ENCODE data around the gene COBLL1. TPM values are rescaled to one million over a fixed set of nuclear protein-coding genes. Genes with fewer than 3 reads are reported as not detected.
A peak's percentile ranks its signal among the peaks of the same experiment; 100 is the strongest.

The COBLL1 gene
- total RNA-seq, 1 donor from 2014 or later: 1.0 TPM

DNA sequence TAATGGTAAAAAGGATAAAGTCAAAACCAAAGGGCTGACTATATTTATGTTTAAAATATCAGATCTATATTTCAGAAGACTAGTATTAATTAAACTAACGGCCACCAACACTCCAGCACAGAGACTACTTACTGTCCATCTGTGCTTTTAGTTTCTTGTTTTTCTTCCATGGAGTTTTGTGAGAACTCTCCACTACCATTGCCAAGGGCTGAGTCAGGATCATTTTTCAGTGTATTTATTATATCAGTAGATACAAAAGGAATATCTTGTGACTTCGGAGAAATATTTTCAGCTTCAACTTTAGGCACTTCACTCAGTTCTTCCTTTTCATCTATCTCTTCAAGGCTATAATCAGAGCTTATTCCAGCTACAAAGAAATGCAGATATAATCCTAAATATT is 141.2 kb downstream of the COBLL1 start:
- H3K4me1 ChIP-seq: no peaks in the 10 kb centered on the region
- Mint-ChIP-seq H3K36me3 (no peaks in the 10 kb centered on the region), H3K27ac (no peak overlapping the region), H3K4me1 (no peaks in the 10 kb centered on the region), H3K27me3 (ENCODE audit: insufficient read depth, low read depth) (no peaks in the 10 kb centered on the region), H3K4me3 (no peak overlapping the region), H3K9me3 (no peaks in the 10 kb centered on the region)
- TF ChIP-seq EZH2 (IDR thresholded peaks at IDR 0.05) (no peak), EZH2phosphoT487 (IDR thresholded peaks at IDR 0.05) (no peak)
- TF ChIP-seq, protein P1, sequence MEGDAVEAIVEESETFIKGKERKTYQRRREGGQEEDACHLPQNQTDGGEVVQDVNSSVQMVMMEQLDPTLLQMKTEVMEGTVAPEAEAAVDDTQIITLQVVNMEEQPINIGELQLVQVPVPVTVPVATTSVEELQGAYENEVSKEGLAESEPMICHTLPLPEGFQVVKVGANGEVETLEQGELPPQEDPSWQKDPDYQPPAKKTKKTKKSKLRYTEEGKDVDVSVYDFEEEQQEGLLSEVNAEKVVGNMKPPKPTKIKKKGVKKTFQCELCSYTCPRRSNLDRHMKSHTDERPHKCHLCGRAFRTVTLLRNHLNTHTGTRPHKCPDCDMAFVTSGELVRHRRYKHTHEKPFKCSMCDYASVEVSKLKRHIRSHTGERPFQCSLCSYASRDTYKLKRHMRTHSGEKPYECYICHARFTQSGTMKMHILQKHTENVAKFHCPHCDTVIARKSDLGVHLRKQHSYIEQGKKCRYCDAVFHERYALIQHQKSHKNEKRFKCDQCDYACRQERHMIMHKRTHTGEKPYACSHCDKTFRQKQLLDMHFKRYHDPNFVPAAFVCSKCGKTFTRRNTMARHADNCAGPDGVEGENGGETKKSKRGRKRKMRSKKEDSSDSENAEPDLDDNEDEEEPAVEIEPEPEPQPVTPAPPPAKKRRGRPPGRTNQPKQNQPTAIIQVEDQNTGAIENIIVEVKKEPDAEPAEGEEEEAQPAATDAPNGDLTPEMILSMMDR (IDR thresholded peaks at IDR 0.05): no peak
- no peaks in the 10 kb centered on the region for H4K20me1 ChIP-seq (ENCODE audit: low read depth)
- no peak overlapping the region for H3K4me2 ChIP-seq
- H3K9ac ChIP-seq: no peak overlapping the region
- H3K9me3 ChIP-seq (ENCODE audit: low read depth): no peaks in the 10 kb centered on the region
- H3K79me2 ChIP-seq (ENCODE audit: low read depth): no peaks in the 10 kb centered on the region
- no peak overlapping the region for H3K27ac ChIP-seq
- H3K36me3 ChIP-seq: no peaks in the 10 kb centered on the region
- H3K27me3 ChIP-seq: no peaks in the 10 kb centered on the region
- no peak overlapping the region for H2AFZ ChIP-seq (replicated peaks)
- H3K4me3 ChIP-seq: no peak overlapping the region
- no peaks in the 10 kb centered on the region for H3F3A ChIP-seq (ENCODE audit: low read depth)
- DNase-seq (ENCODE audit: low spot score): no peak

DNA sequence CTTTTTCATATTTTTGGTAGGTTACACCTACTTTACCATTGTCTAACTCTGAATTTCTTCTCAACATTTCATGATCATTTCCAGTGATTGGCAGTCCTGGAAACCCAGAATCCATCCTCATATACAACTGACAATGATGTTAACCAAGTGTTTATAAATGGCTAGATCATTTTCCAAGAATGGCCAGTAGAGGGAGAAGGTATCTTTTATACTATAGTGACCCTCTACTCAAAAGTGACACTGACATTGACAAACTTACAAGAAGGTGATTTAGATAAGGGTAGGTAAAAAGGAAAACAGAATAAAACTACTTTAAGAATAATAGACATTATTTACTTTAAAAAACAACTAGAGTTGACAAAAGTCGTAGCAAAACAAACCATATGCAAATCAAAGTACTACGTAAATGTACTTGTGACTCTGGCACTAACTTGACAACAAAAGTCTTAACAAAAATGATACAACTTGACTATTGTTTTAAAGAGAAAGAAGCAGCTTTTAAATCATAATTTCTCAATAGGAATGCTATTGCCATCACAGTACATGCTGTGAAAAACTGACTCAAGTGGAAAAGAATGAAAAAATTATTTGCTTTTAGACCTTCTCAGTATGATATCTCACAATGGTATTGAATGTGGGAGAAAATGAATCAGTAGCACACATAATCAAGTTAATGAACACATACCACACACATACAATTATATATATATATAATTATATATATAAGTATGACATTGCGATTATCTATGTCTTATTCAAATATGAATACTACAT is 143.7 kb downstream of the COBLL1 start:
- Histone ChIP-seq H3K4me3 (no peak overlapping the region), H3K27me3 (no peaks in the 10 kb centered on the region), H3K27ac (no peak overlapping the region), H3K4me1 (no peaks in the 10 kb centered on the region), H2AFZ (replicated peaks) (no peak overlapping the region), H3K4me2 (no peak overlapping the region), H3K79me2 (ENCODE audit: low read depth) (no peaks in the 10 kb centered on the region), H3K9me3 (ENCODE audit: low read depth) (no peaks in the 10 kb centered on the region), H3K36me3 (no peaks in the 10 kb centered on the region), H3K9ac (no peak overlapping the region), H3F3A (ENCODE audit: low read depth) (no peaks in the 10 kb centered on the region), H4K20me1 (ENCODE audit: low read depth) (no peaks in the 10 kb centered on the region)
- no peak overlapping the region for H3K4me3 Mint-ChIP-seq
- H3K27ac Mint-ChIP-seq: no peak overlapping the region
- H3K9me3 Mint-ChIP-seq: no peaks in the 10 kb centered on the region
- peak; percentile 17 for DNase-seq (ENCODE audit: low spot score)
- H3K36me3 Mint-ChIP-seq: peaks cover 3% of the 10 kb centered on the region
- peaks cover 3% of the 10 kb centered on the region for H3K4me1 Mint-ChIP-seq
- no peaks in the 10 kb centered on the region for H3K27me3 Mint-ChIP-seq (ENCODE audit: insufficient read depth, low read depth)
- no peak for TF ChIP-seq EZH2 (IDR thresholded peaks at IDR 0.05)
- TF ChIP-seq, protein P1 (IDR thresholded peaks at IDR 0.05): peak; percentile 67

DNA sequence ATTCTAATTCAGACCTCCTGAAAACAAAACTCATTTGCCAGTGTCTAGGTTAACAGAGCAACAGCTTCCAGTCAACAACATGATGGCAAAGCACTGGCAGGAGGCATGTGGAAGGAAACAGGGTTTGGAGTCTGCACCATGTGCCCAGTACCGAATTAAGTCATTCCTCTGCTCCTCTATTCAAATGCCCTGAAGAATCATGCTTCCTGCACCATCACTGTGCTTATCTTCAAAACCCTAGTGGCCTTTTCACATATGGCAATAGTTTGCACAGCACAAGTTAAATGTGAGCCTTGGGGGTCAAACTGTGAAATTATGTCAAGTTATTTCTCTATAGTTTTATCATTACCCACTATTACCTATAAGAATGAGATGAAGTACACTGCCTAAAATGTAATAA is 145.0 kb downstream of the COBLL1 start:
- no peak for DNase-seq (ENCODE audit: low spot score)
- Histone ChIP-seq H3K27me3 (no peaks in the 10 kb centered on the region), H3K27ac (no peak overlapping the region), H2AFZ (replicated peaks) (no peak overlapping the region), H3K4me3 (no peak overlapping the region), H3K36me3 (no peaks in the 10 kb centered on the region), H3K4me1 (no peaks in the 10 kb centered on the region), H3K9ac (no peak overlapping the region), H3K4me2 (no peak overlapping the region), H3F3A (ENCODE audit: low read depth) (no peaks in the 10 kb centered on the region), H3K9me3 (ENCODE audit: low read depth) (no peaks in the 10 kb centered on the region), H4K20me1 (ENCODE audit: low read depth) (no peaks in the 10 kb centered on the region), H3K79me2 (ENCODE audit: low read depth) (no peaks in the 10 kb centered on the region)
- Mint-ChIP-seq H3K9me3 (no peaks in the 10 kb centered on the region), H3K4me3 (no peak overlapping the region), H3K27ac (no peak overlapping the region), H3K36me3 (peaks cover 3% of the 10 kb centered on the region), H3K27me3 (ENCODE audit: insufficient read depth, low read depth) (no peaks in the 10 kb centered on the region), H3K4me1 (peaks cover 3% of the 10 kb centered on the region)
- no peak for TF ChIP-seq EZH2 (IDR thresholded peaks at IDR 0.05)
- TF ChIP-seq, protein P1 (IDR thresholded peaks at IDR 0.05): peak; percentile 29
- TF ChIP-seq EZH2phosphoT487 (IDR thresholded peaks at IDR 0.05): no peak

Data from neural progenitor cell (in vitro differentiated cells).